T-helper 1 cell treated with Interleukin-12 subunit alpha and Interleukin-12 subunit beta and Interleukin-4 antibody, amounts not matched to agents 30 μg/mL and 1 μg/mL, for 36 hours (primary cell): ENCODE results near the gene RHBDD1.

ENCODE experiments used
- H3K27ac Mint-ChIP-seq: one replicate; pipeline ENCODE4 v1.8.0; 2021; ENCODE audit warnings: mild to moderate bottlenecking, mixed read lengths
- H3K27me3 Mint-ChIP-seq: one replicate; pipeline ENCODE4 v1.8.0; 2021; ENCODE audit warnings: low read depth, mixed read lengths
- H3K36me3 Mint-ChIP-seq: one replicate; pipeline ENCODE4 v1.8.0; 2021; ENCODE audit warnings: low read depth, mixed read lengths
- H3K4me1 Mint-ChIP-seq: one replicate; pipeline ENCODE4 v1.8.0; 2021; ENCODE audit warnings: low read depth, mixed read lengths
- H3K4me3 Mint-ChIP-seq: one replicate; pipeline ENCODE4 v1.8.0; 2021; ENCODE audit warnings: mild to moderate bottlenecking, moderate library complexity, mixed read lengths
- H3K9me3 Mint-ChIP-seq: one replicate; pipeline ENCODE4 v1.8.0; 2021; ENCODE audit warnings: mixed read lengths

The RHBDD1 gene

GRCh38 chr2:226877491-226877890 is 41.6 kb downstream of the RHBDD1 start:
- Mint-ChIP-seq H3K4me1 (peaks cover 4% of the 10 kb centered on the region), H3K27ac (no peak overlapping the region), H3K4me3 (no peak overlapping the region), H3K36me3 (peaks cover 28% of the 10 kb centered on the region), H3K9me3 (no peaks in the 10 kb centered on the region), H3K27me3 (no peaks in the 10 kb centered on the region)

- no peaks in the 10 kb centered on the region for H3K4me1 Mint-ChIP-seq
- H3K27me3 Mint-ChIP-seq = no peaks in the 10 kb centered on the region
- no peak overlapping the region for H3K27ac Mint-ChIP-seq
- H3K36me3 Mint-ChIP-seq = peaks cover 18% of the 10 kb centered on the region
- H3K4me3 Mint-ChIP-seq = no peak overlapping the region
- H3K9me3 Mint-ChIP-seq = no peaks in the 10 kb centered on the region
Measured at GRCh38 chr2:226881287-226881686, 45.4 kb downstream of the RHBDD1 start.

DNA sequence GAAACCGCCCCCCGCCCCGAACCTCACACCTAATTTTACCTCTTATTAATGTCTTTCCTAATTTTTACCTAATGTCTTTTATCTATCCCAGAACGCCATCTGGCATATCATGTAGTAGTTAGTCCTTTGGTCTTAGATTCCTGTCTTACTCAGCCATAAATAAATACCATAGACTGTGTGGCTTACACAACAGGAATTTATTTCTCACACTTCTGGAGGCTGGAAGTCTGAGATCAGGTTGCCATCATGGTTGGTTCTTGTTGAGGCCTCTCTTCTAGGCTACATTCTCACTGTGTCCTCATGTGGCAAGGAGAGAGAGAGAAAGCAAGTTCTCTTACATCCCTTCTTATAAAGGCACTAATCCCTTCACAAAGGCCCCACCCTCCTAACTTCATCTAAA is 46.8 kb downstream of the RHBDD1 start:
- Mint-ChIP-seq H3K4me1 (no peaks in the 10 kb centered on the region), H3K27me3 (no peaks in the 10 kb centered on the region), H3K27ac (no peak overlapping the region), H3K36me3 (peaks cover 17% of the 10 kb centered on the region), H3K4me3 (no peak overlapping the region), H3K9me3 (no peaks in the 10 kb centered on the region)

DNA sequence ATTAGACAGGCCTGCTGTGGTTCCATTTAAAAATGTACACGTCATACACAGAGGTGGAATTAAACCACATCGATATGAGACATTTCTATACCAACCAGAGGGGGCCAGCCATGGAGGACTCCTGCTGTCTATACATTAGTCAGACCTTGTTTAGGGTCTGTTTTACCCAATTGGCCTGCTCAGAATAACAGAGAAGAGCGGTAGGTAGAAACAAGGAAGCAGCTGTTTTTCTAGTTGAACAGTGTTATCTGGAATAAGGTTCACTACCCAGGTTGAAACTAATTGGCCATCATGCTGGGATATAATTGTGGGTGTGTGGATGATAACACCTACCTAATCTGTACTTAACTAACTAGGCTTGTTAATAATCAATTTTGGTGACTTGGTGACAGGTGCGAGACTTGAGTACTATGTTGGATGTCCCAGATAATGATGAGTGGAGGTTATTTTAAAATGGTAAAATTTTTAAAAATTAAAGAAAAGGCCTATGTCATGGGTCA is 47.5 kb downstream of the RHBDD1 start:
- Mint-ChIP-seq H3K27ac (no peak overlapping the region), H3K9me3 (no peaks in the 10 kb centered on the region), H3K27me3 (no peaks in the 10 kb centered on the region), H3K4me3 (no peak overlapping the region), H3K4me1 (no peaks in the 10 kb centered on the region), H3K36me3 (peaks cover 16% of the 10 kb centered on the region)

- no peaks in the 10 kb centered on the region for H3K4me1 Mint-ChIP-seq
- no peak overlapping the region for H3K27ac Mint-ChIP-seq
- H3K9me3 Mint-ChIP-seq = no peaks in the 10 kb centered on the region
- no peaks in the 10 kb centered on the region for H3K27me3 Mint-ChIP-seq
- no peak overlapping the region for H3K4me3 Mint-ChIP-seq
- H3K36me3 Mint-ChIP-seq = peaks cover 14% of the 10 kb centered on the region
Measured at GRCh38 chr2:226884166-226884565, 48.3 kb downstream of the RHBDD1 start.

DNA sequence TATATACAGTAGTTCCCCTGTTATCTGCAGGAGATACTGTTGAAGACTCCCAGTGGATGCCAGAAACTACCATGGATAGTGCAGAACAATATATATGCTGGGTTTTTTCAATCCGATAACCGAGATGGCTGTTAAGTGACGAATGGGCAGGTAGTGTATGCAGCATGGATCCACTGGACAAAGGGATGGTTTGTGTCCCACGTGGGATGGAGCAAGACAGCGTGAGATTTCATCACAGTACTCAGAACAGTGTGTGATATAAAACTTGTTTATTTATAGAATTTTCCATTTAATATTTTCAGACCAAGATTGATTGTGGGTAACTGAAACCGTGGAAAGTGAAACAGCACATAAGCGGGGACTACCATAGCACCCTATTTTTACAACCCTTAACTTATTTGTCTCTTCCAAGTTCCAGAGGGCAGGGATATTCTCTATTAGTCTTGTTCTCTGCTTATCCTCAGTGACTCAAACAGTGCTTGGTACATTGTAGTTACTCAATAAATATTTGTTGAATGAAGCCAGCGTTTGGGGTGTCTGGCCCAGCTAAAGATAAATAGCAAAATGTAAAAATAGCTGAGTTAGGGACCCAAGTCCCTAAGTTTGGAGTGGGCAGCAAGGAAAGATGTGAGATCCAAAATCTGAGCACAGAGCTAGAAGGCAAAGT is 50.0 kb downstream of the RHBDD1 start:
- Mint-ChIP-seq H3K4me3 (no peak overlapping the region), H3K9me3 (no peaks in the 10 kb centered on the region), H3K27me3 (no peaks in the 10 kb centered on the region), H3K4me1 (no peaks in the 10 kb centered on the region), H3K27ac (no peak overlapping the region), H3K36me3 (peaks cover 6% of the 10 kb centered on the region)

DNA sequence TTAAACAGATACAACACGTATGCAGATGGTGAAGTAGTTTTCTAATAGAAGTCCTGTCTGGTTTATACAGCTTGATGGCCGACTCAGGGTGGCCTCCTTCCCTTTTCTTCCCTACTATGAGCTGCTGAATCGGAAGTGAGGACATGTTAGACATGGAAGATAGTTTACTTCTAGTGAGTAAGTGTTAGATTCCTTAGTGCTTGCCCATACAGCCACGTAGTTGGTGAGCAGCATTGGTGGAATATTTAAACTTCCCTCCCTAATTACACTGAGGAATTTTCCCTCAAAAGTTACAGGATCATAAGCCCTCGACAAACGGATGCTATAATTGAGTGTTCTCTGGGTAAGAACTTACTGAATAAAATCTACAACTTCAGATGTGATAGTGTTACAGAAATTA is 52.1 kb downstream of the RHBDD1 start:
- H3K9me3 Mint-ChIP-seq = no peaks in the 10 kb centered on the region
- no peak overlapping the region for H3K27ac Mint-ChIP-seq
- H3K27me3 Mint-ChIP-seq = no peaks in the 10 kb centered on the region
- H3K4me1 Mint-ChIP-seq = peaks cover under 1% of the 10 kb centered on the region
- H3K4me3 Mint-ChIP-seq = no peak overlapping the region
- peaks cover 3% of the 10 kb centered on the region for H3K36me3 Mint-ChIP-seq

- H3K27ac Mint-ChIP-seq = no peak overlapping the region
- no peaks in the 10 kb centered on the region for H3K27me3 Mint-ChIP-seq
- H3K36me3 Mint-ChIP-seq = peaks cover 3% of the 10 kb centered on the region
- no peaks in the 10 kb centered on the region for H3K9me3 Mint-ChIP-seq
- peaks cover 3% of the 10 kb centered on the region for H3K4me1 Mint-ChIP-seq
- H3K4me3 Mint-ChIP-seq = no peak overlapping the region
Measured at GRCh38 chr2:226888378-226888965, 52.6 kb downstream of the RHBDD1 start.

- H3K4me3 Mint-ChIP-seq = no peak overlapping the region
- H3K27me3 Mint-ChIP-seq = no peaks in the 10 kb centered on the region
- H3K9me3 Mint-ChIP-seq = no peaks in the 10 kb centered on the region
- H3K27ac Mint-ChIP-seq = no peak overlapping the region
- peaks cover 3% of the 10 kb centered on the region for H3K4me1 Mint-ChIP-seq
- H3K36me3 Mint-ChIP-seq = peaks cover 3% of the 10 kb centered on the region
Measured at GRCh38 chr2:226888971-226889370, 53.1 kb downstream of the RHBDD1 start.

GRCh38 chr2:226890286-226890685 is 54.4 kb downstream of the RHBDD1 start:
- H3K36me3 Mint-ChIP-seq = peaks cover 3% of the 10 kb centered on the region

DNA sequence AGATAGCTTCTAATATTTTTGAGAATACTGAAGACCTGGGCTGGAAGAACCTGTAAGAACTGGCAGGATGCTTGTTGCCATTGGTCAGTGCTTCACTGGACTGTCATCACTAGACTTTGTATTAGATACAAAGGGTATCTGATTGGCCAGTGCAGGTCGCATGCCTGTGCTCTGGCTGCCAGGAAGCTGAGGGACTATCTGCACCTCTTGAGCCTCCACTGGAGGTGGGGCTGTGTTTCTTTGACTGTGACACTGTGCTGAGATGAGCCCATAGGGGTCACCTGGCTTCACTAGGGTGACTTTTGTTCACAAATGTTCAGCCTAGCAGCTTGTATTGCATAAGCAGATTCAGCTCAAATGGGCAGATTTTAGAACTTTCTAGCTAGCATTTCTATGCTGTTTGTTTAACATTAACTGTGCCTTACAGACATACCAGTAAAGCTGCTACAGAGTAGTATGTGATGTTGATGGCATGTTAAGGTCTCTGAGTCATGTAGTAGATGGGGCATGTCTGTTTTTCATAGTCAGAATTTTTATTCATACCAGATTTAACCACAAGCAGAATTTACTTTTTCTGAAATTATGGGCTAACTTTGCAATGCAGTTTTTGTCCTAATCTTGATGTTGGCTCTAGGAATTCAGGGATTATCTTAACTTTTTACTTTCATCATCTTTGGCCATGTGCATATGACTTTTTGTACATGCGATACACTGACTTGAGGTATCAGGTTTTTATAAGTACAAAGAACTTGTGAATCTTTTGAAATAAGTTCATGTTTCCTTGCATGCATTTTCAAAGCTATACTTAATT is 56.1 kb downstream of the RHBDD1 start:
- no peaks in the 10 kb centered on the region for H3K9me3 Mint-ChIP-seq
- peaks cover 9% of the 10 kb centered on the region for H3K36me3 Mint-ChIP-seq
- no peaks in the 10 kb centered on the region for H3K27me3 Mint-ChIP-seq
- H3K4me3 Mint-ChIP-seq = no peak overlapping the region
- H3K27ac Mint-ChIP-seq = no peak overlapping the region
- H3K4me1 Mint-ChIP-seq = peaks cover 3% of the 10 kb centered on the region

More at GRCh38 chr2:226890286-226890685, 54.4 kb downstream of the RHBDD1 start:
- no peak overlapping the region for H3K4me3 Mint-ChIP-seq
- H3K9me3 Mint-ChIP-seq = no peaks in the 10 kb centered on the region
- H3K27me3 Mint-ChIP-seq = no peaks in the 10 kb centered on the region
- no peak overlapping the region for H3K27ac Mint-ChIP-seq
- peaks cover 3% of the 10 kb centered on the region for H3K4me1 Mint-ChIP-seq

DNA sequence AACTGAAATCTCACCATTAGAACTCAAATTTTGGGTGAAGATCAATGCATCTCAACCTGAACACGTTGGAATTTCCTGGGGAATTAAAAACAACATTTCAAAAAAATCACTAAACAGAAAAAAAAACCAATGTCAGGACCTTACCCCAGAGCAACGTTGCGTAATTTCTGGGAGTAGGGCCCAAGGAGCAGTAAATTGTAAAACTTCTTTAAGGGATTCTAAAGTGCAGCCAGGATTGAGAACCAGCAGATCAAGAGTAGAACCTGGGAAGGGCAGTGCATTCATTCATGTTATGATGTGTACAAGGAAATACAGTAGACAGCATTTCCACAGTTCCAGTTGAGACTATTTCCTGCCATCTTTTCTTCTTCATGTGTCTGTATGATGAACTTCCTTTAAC is 56.9 kb downstream of the RHBDD1 start:
- no peak overlapping the region for H3K4me3 Mint-ChIP-seq
- no peaks in the 10 kb centered on the region for H3K27me3 Mint-ChIP-seq
- no peaks in the 10 kb centered on the region for H3K9me3 Mint-ChIP-seq
- H3K36me3 Mint-ChIP-seq = peaks cover 13% of the 10 kb centered on the region
- peaks cover 3% of the 10 kb centered on the region for H3K4me1 Mint-ChIP-seq
- no peak overlapping the region for H3K27ac Mint-ChIP-seq

DNA sequence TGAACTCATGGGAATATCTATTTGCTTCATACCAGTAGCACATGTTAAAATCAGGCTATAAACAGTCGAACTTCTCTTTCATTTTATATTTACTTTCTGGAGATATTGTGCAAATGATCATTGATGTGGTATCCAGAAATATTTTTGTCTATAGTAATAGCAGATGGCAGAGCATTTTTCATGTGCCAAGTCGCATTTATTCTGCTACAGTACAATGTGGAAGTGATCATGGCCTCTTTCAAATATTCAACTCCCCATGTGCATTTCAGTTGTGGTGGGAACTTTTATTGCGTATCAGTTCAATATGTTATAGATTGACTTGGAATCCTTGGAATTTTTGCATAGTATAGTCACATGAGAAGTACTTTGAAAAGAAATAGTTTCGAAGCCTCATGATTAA is 57.4 kb downstream of the RHBDD1 start:
- H3K27me3 Mint-ChIP-seq = no peaks in the 10 kb centered on the region
- H3K36me3 Mint-ChIP-seq = peaks cover 10% of the 10 kb centered on the region
- H3K27ac Mint-ChIP-seq = no peak overlapping the region
- H3K9me3 Mint-ChIP-seq = no peaks in the 10 kb centered on the region
- peaks cover 3% of the 10 kb centered on the region for H3K4me1 Mint-ChIP-seq
- H3K4me3 Mint-ChIP-seq = no peak overlapping the region

- no peak overlapping the region for H3K27ac Mint-ChIP-seq
- peaks cover 10% of the 10 kb centered on the region for H3K36me3 Mint-ChIP-seq
- H3K4me1 Mint-ChIP-seq = peaks cover 3% of the 10 kb centered on the region
- H3K9me3 Mint-ChIP-seq = no peaks in the 10 kb centered on the region
- H3K4me3 Mint-ChIP-seq = no peak overlapping the region
- H3K27me3 Mint-ChIP-seq = no peaks in the 10 kb centered on the region
Measured at GRCh38 chr2:226894752-226895151, 58.9 kb downstream of the RHBDD1 start.

DNA sequence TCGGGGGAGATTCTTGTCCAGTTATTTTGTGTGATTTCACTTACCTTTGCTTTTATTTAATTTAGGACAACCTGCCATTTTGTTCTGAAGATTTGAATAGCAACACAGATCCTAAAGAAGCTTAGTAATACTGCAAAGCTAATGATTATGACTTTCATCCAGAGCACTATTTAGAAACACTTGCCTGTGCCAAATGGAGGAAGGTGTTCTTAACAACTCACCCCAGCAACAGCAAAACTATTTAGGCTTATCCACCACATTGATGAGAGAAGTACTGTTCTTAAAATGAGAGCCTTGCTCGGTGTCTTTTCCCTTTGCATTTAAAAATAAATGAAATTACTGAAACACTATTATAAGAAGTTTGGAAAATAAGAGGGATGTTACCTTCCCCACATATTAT is 59.7 kb downstream of the RHBDD1 start:
- H3K36me3 Mint-ChIP-seq = peaks cover 10% of the 10 kb centered on the region
- no peaks in the 10 kb centered on the region for H3K27me3 Mint-ChIP-seq
- H3K4me1 Mint-ChIP-seq = peaks cover 3% of the 10 kb centered on the region
- no peak overlapping the region for H3K4me3 Mint-ChIP-seq
- H3K27ac Mint-ChIP-seq = no peak overlapping the region
- no peaks in the 10 kb centered on the region for H3K9me3 Mint-ChIP-seq
